Astrocyte (in vitro differentiated cells and primary cell): ENCODE results near the gene TMEM266. TPM values are rescaled to one million over a fixed set of nuclear protein-coding genes. Genes with fewer than 3 reads are reported as not detected.

Source experiments
- DNase-seq: peaks from one replicate; pipeline ENCODE4 v3.0.0-alpha.2; 2010; ENCODE audit warnings: low read depth
- FAIRE-seq: peaks from 2 replicates; lab custom pipeline; 2011; peaks lifted over from hg19 to GRCh38; lab: Jason Lieb, UNC
- H2AFZ ChIP-seq: 2 replicates; pipeline ENCODE4 v1.6.0; 2012; ENCODE audit warnings: low read depth, low read length, inconsistent platforms
- H3K27ac ChIP-seq: 2 replicates; pipeline ENCODE4 v1.5.1; 2011; ENCODE audit warnings: low read depth, low read length, inconsistent platforms
- H3K27me3 ChIP-seq: 2 replicates; pipeline ENCODE4 v1.6.0; 2011; ENCODE audit warnings: low read length, inconsistent platforms; ENCODE audit not compliant: insufficient read depth
- H3K36me3 ChIP-seq: 2 replicates; pipeline ENCODE4 v1.5.1; 2011; ENCODE audit warnings: low read length, inconsistent platforms; ENCODE audit not compliant: insufficient read depth
- H3K4me1 ChIP-seq: 2 replicates; pipeline ENCODE4 v1.5.1; 2011; ENCODE audit warnings: low read length, inconsistent platforms; ENCODE audit not compliant: insufficient read depth
- H3K4me2 ChIP-seq: 2 replicates; pipeline ENCODE4 v1.6.0; 2012; ENCODE audit warnings: low read length, inconsistent platforms
- H3K4me3 ChIP-seq: 2 replicates; pipeline ENCODE4 v1.5.1; 2011; ENCODE audit warnings: low read depth, mild to moderate bottlenecking, low read length, inconsistent platforms; ENCODE audit not compliant: insufficient read depth
- H3K79me2 ChIP-seq: 2 replicates; pipeline ENCODE4 v1.6.0; 2012; ENCODE audit warnings: mild to moderate bottlenecking, low read length, inconsistent platforms; ENCODE audit not compliant: insufficient read depth
- H3K9ac ChIP-seq: 2 replicates; pipeline ENCODE4 v1.6.0; 2012; ENCODE audit warnings: mild to moderate bottlenecking, low read length, inconsistent platforms
- H3K9me3 ChIP-seq: 2 replicates; pipeline ENCODE4 v1.5.1; 2012; ENCODE audit warnings: low read depth, mild to moderate bottlenecking, low read length, inconsistent platforms; ENCODE audit not compliant: insufficient read depth
- H4K20me1 ChIP-seq: 2 replicates; pipeline ENCODE4 v1.6.0; 2012; ENCODE audit warnings: low read length, inconsistent platforms; ENCODE audit not compliant: insufficient read depth
- H3K27ac Mint-ChIP-seq: one replicate; pipeline ENCODE4 v1.8.0; 2021; ENCODE audit warnings: mild to moderate bottlenecking, mixed read lengths; ENCODE audit not compliant: unreplicated experiment
- H3K27me3 Mint-ChIP-seq: one replicate; pipeline ENCODE4 v1.8.0; 2021; ENCODE audit warnings: low read depth, mixed read lengths; ENCODE audit not compliant: unreplicated experiment
- H3K36me3 Mint-ChIP-seq: one replicate; pipeline ENCODE4 v1.8.0; 2021; ENCODE audit warnings: low read depth, mixed read lengths; ENCODE audit not compliant: unreplicated experiment
- H3K4me1 Mint-ChIP-seq: one replicate; pipeline ENCODE4 v1.8.0; 2021; ENCODE audit warnings: low read depth, mixed read lengths; ENCODE audit not compliant: unreplicated experiment
- H3K4me3 Mint-ChIP-seq: one replicate; pipeline ENCODE4 v1.8.0; 2021; ENCODE audit warnings: mild to moderate bottlenecking, moderate library complexity, mixed read lengths; ENCODE audit not compliant: unreplicated experiment
- H3K9me3 Mint-ChIP-seq: one replicate; pipeline ENCODE4 v1.8.0; 2021; ENCODE audit warnings: mild to moderate bottlenecking, mixed read lengths; ENCODE audit not compliant: unreplicated experiment
- EZH2 ChIP-seq: IDR thresholded peaks from 2 replicates; pipeline ENCODE4 v1.6.1; 2012; ENCODE audit warnings: mild to moderate bottlenecking, low read length, inconsistent platforms; ENCODE audit not compliant: insufficient read depth
- total RNA-seq: library from RNA; stranded (reverse); gene quantifications from 2 replicates; pipeline ENCODE4 v1.2.1, GENCODE V29; 2021
- TF ChIP-seq, protein P1 (sequence below): IDR thresholded peaks from 2 replicates; pipeline ENCODE4 v1.5.1; 2011; ENCODE audit warnings: low read depth, mild to moderate bottlenecking, inconsistent platforms, low read length, moderate library complexity; ENCODE audit not compliant: insufficient read depth

TMEM266 gene
- total RNA-seq, 1 donor from 2014 or later: 0.36 TPM

DNA sequence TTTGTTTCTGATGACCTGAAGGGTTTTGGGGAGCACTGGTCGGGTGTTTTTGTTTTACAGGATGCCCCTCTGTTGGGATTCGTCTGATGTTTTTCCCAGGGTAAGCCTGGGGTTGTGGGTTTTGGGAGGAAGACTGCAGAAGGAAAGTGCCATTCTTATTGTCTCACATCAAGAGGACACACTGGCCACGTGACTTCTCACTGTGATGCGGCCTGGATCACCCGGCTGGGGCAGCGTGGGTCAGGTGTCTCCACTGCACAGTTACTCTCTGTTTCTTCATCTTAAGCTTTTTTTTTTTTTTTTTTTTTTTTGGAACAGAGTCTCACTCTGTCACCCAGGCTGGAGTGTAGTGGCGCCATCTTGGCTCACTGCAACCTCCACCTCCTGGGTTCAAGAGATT, 120.5 kb downstream of the TMEM266 start:
- Histone ChIP-seq H3K9me3 (no peaks in the 10 kb centered on the region), H3K27me3 (peaks cover 13% of the 10 kb centered on the region), H3K36me3 (no peaks in the 10 kb centered on the region), H3K4me2 (no peak overlapping the region), H3K79me2 (no peaks in the 10 kb centered on the region), H4K20me1 (no peaks in the 10 kb centered on the region), H3K4me3 (no peak overlapping the region), H3K4me1 (peaks cover 4% of the 10 kb centered on the region), H3K9ac (no peak overlapping the region), H3K27ac (no peak overlapping the region), H2AFZ (no peak overlapping the region)
- FAIRE-seq (no peak), DNase-seq (no peak)
- Mint-ChIP-seq H3K4me3 (no peak overlapping the region), H3K36me3 (no peaks in the 10 kb centered on the region), H3K27ac (no peak overlapping the region), H3K4me1 (peaks cover 10% of the 10 kb centered on the region), H3K27me3 (peaks cover 17% of the 10 kb centered on the region), H3K9me3 (peaks cover 2% of the 10 kb centered on the region)
- TF ChIP-seq, protein P1, sequence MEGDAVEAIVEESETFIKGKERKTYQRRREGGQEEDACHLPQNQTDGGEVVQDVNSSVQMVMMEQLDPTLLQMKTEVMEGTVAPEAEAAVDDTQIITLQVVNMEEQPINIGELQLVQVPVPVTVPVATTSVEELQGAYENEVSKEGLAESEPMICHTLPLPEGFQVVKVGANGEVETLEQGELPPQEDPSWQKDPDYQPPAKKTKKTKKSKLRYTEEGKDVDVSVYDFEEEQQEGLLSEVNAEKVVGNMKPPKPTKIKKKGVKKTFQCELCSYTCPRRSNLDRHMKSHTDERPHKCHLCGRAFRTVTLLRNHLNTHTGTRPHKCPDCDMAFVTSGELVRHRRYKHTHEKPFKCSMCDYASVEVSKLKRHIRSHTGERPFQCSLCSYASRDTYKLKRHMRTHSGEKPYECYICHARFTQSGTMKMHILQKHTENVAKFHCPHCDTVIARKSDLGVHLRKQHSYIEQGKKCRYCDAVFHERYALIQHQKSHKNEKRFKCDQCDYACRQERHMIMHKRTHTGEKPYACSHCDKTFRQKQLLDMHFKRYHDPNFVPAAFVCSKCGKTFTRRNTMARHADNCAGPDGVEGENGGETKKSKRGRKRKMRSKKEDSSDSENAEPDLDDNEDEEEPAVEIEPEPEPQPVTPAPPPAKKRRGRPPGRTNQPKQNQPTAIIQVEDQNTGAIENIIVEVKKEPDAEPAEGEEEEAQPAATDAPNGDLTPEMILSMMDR: no peak
- no peak for TF ChIP-seq EZH2

DNA sequence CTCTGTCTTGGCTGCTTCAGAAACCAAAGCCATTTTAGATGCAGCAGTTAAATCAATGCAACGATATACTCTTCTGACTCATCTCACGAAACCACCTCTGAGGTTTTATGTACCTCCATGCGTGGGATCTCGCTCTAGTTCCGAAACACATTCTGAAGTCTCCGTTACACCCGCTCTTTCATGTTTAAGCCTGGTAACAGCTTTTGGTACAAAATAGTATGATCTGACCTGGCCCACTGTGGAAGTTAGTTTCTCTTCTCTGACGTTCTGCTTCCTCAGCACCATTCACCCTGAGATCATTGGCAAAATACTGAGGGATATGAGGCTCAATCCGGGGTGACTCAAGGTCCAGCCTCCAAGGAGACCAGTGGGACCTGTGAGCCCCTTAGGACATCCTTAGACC, 121.9 kb downstream of the TMEM266 start:
- no peak overlapping the region for H3K4me2 ChIP-seq
- Mint-ChIP-seq H3K4me1 (peaks cover 17% of the 10 kb centered on the region), H3K27ac (no peak overlapping the region), H3K36me3 (no peaks in the 10 kb centered on the region), H3K27me3 (peaks cover 17% of the 10 kb centered on the region), H3K9me3 (peaks cover 2% of the 10 kb centered on the region), H3K4me3 (no peak overlapping the region)
- no peaks in the 10 kb centered on the region for H3K36me3 ChIP-seq
- peaks cover 13% of the 10 kb centered on the region for H3K4me1 ChIP-seq
- no peaks in the 10 kb centered on the region for H3K9me3 ChIP-seq
- FAIRE-seq (no peak), DNase-seq (no peak)
- no peaks in the 10 kb centered on the region for H3K79me2 ChIP-seq
- no peak overlapping the region for H3K27ac ChIP-seq
- TF ChIP-seq, protein P1: no peak
- TF ChIP-seq EZH2: no peak
- no peaks in the 10 kb centered on the region for H4K20me1 ChIP-seq
- no peak overlapping the region for H2AFZ ChIP-seq
- H3K27me3 ChIP-seq: peaks cover 13% of the 10 kb centered on the region
- H3K4me3 ChIP-seq: no peak overlapping the region
- no peak overlapping the region for H3K9ac ChIP-seq

DNA sequence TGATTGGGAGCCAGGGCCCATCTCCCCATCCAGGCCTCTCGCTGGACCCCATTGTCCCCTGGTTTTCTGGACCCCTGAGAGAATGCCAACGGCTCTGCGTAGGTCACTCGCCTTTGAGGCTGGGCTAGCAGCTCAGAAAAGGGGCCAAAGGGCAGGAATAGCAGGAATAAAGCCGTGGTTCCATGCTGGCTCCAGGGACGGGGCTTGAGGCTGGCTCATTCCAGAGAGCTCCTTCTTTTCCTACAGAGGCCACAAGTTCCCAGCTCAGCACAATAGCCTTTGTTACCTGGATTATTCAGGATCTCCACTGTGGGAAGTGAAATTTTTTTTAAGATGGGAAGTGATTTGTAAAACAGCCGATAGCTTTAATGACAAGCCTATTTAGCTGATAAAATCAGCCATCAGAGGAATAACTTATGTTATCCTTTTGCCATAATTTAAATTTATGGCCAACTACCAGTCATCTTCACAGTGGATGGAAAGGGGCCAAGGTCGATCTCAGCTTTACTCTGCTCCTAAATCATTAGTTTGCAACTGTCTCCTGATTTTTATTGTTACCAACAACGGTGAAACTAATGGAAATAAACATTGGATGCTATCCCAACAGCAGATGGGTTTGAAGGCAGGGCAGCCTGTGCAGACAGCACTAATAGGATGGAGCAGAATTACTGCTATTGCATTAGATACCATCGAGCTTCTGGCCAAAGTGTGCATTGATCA, 124.3 kb downstream of the TMEM266 start:
- no peaks in the 10 kb centered on the region for H3K9me3 ChIP-seq
- peaks cover 10% of the 10 kb centered on the region for H3K4me1 Mint-ChIP-seq
- no peaks in the 10 kb centered on the region for H3K36me3 Mint-ChIP-seq

More for the DNA sequence above, 124.3 kb downstream of the TMEM266 start:
- Histone ChIP-seq H4K20me1 (no peaks in the 10 kb centered on the region), H3K27ac (no peak overlapping the region), H3K36me3 (no peaks in the 10 kb centered on the region), H3K4me3 (no peak overlapping the region), H3K79me2 (no peaks in the 10 kb centered on the region), H3K4me2 (no peak overlapping the region), H3K27me3 (peaks cover 8% of the 10 kb centered on the region), H3K9ac (no peak overlapping the region), H3K4me1 (peaks cover 10% of the 10 kb centered on the region), H2AFZ (no peak overlapping the region)
- FAIRE-seq (no peak), DNase-seq (no peak)
- H3K27ac Mint-ChIP-seq: no peak overlapping the region
- H3K4me3 Mint-ChIP-seq: no peak overlapping the region
- peaks cover 2% of the 10 kb centered on the region for H3K9me3 Mint-ChIP-seq
- peaks cover 7% of the 10 kb centered on the region for H3K27me3 Mint-ChIP-seq
- TF ChIP-seq EZH2: no peak
